ENCODE measurements around the gene RTL10. TPM values are rescaled to one million over a fixed set of nuclear protein-coding genes. Genes with fewer than 3 reads are reported as not detected.

Gene RTL10
- total and polyA plus RNA-seq, 2 of the 13 experiments (the other 11 are each of a cell fraction or from before 2014, with no cell fraction given): 14.1 to 15.8 TPM

- Histone ChIP-seq H3K4me3 (replicated peaks in 1 of 3; ENCODE audit: insufficient read depth in 1 of 3, low read depth in 2 of 3, low read length in 3 of 3) (no peak overlapping the region), H3K27me3 (ENCODE audit: control insufficient read depth in 1 of 2, insufficient read depth in 2 of 2, low read length in 2 of 2) (no peaks in the 10 kb centered on the region), H3K36me3 (replicated peaks in 1 of 2; ENCODE audit: control insufficient read depth in 1 of 2, insufficient read depth in 2 of 2, low read length in 2 of 2) (no peaks in the 10 kb centered on the region), H3K9me3 (ENCODE audit: low read length) (no peaks in the 10 kb centered on the region), H3K4me2 (ENCODE audit: low read depth, low read length) (no peak overlapping the region), H4K20me1 (ENCODE audit: insufficient read depth, low read length) (no peaks in the 10 kb centered on the region), H2AFZ (ENCODE audit: low read length) (no peak overlapping the region), H3K4me1 (ENCODE audit: insufficient read depth, low read length) (peaks cover 39% of the 10 kb centered on the region), H3K79me2 (ENCODE audit: insufficient read depth, low read length) (no peaks in the 10 kb centered on the region), H3K9ac (ENCODE audit: insufficient read depth, low read depth, low read length) (no peak overlapping the region), H3K27ac (ENCODE audit: extremely low read length, insufficient read depth, low read length) (no peak overlapping the region)
- ChIA-PET CTCF (ENCODE audit: low intra/inter-chr PET ratio, low total read pairs) (no interaction called here), POLR2A (no interaction called here)
- peak; percentile 2; the same call in 2 of the 3 replicates for ATAC-seq
- intact Hi-C loops (cut with micrococcal nuclease; ENCODE audit: unreplicated experiment): no loop called here
- WGBS (ENCODE audit: low lambda C conversion rate): no CpG with 5 or more reads among the region's 11 CpGs
- no peak for DNase-seq (ENCODE audit: low spot score)
- no TSS peak for BruUV-seq (replicated peaks)
- no peak for FAIRE-seq
- TF ChIP-seq ZNF17 (CRISPR knock-in tag; IDR thresholded peaks at IDR 0.05): no peak
- TF ChIP-seq ZBED4 (CRISPR knock-in tag; IDR thresholded peaks at IDR 0.05; ENCODE audit: borderline replicate concordance): no peak
- TF ChIP-seq RCOR2 (CRISPR knock-in tag; IDR thresholded peaks at IDR 0.05): no peak
- no peak for TF ChIP-seq HOXA9 (CRISPR knock-in tag; IDR thresholded peaks at IDR 0.05; ENCODE audit: borderline replicate concordance)
- no peak for TF ChIP-seq RBAK (CRISPR knock-in tag; IDR thresholded peaks at IDR 0.05)
- TF ChIP-seq TEF (CRISPR knock-in tag; IDR thresholded peaks at IDR 0.05): no peak
- TF ChIP-seq ZNF292 (CRISPR knock-in tag; IDR thresholded peaks at IDR 0.05; ENCODE audit: borderline replicate concordance, low read depth): no peak
- no peak for TF ChIP-seq MTERF4 (CRISPR knock-in tag; IDR thresholded peaks at IDR 0.05)
- TF ChIP-seq GTF2F1 (IDR thresholded peaks at IDR 0.05; ENCODE audit: low read length): no peak
- TF ChIP-seq KAT7 (CRISPR knock-in tag; IDR thresholded peaks at IDR 0.05; ENCODE audit: borderline replicate concordance): no peak
- TF ChIP-seq MYPOP (CRISPR knock-in tag; IDR thresholded peaks at IDR 0.05): no peak
- no peak for TF ChIP-seq PBX2 (CRISPR knock-in tag; IDR thresholded peaks at IDR 0.05)
- in situ Hi-C loops (cut with HindIII; ENCODE audit: extremely low pct_ligation_motif_present, low pct_unique_long_range_greater_than_20kb): no loop called here
Measured at GRCh38 chr22:19843857-19844376, 10.8 kb downstream of the RTL10 start.

Data from HepG2 (cell line).